Hepatocyte (in vitro differentiated cells): Measurements from ENCODE around the gene PIGQ. TPM values are rescaled to one million over a fixed set of nuclear protein-coding genes. Genes with fewer than 3 reads are reported as not detected.

Experiments
- DNase-seq: peaks from one replicate; pipeline ENCODE4 v3.0.0-alpha.2; 2016; ENCODE audit warnings: low spot score
- H2AFZ ChIP-seq: fragments of 200-600 bp; sonication (generic); 2 replicates; pipeline ENCODE4 v1.6.0; 2016; ENCODE audit warnings: antibody characterized with exemption, mild to moderate bottlenecking
- H3K27ac ChIP-seq: fragments of 200-600 bp; sonication (generic); 2 replicates; pipeline ENCODE4 v1.5.1; 2016; ENCODE audit warnings: mild to moderate bottlenecking
- H3K27me3 ChIP-seq: fragments of 200-600 bp; sonication (generic); 2 replicates; pipeline ENCODE4 v1.6.1; 2016
- H3K36me3 ChIP-seq: fragments of 200-600 bp; sonication (generic); replicated peaks from 2 replicates; pipeline ENCODE4 v1.5.1; 2016; ENCODE audit warnings: low read depth; ENCODE audit not compliant: insufficient read depth
- H3K4me1 ChIP-seq: fragments of 200-600 bp; sonication (generic); 2 replicates; pipeline ENCODE4 v1.5.1; 2016; ENCODE audit warnings: mild to moderate bottlenecking, moderate library complexity; ENCODE audit not compliant: insufficient read depth
- H3K4me2 ChIP-seq: fragments of 200-600 bp; sonication (generic); 2 replicates; pipeline ENCODE4 v1.6.0; 2016
- H3K4me3 ChIP-seq: fragments of 200-600 bp; sonication (generic); 2 replicates; pipeline ENCODE4 v1.5.1; 2016; ENCODE audit warnings: mild to moderate bottlenecking
- H3K79me2 ChIP-seq: fragments of 200-600 bp; sonication (generic); 2 replicates; pipeline ENCODE4 v1.6.0; 2017; ENCODE audit warnings: mild to moderate bottlenecking
- H3K9me2 ChIP-seq: fragments of 200-600 bp; sonication (generic); replicated peaks from 2 replicates; pipeline ENCODE4 v1.6.0; 2017; ENCODE audit warnings: mild to moderate bottlenecking; ENCODE audit not compliant: insufficient read depth
- H3K9me3 ChIP-seq: fragments of 200-600 bp; sonication (generic); 2 replicates; pipeline ENCODE4 v1.5.1; 2016; ENCODE audit warnings: low read depth, mild to moderate bottlenecking
- H4K20me1 ChIP-seq: fragments of 200-600 bp; sonication (generic); 2 replicates; pipeline ENCODE4 v1.6.0; 2016; ENCODE audit warnings: mild to moderate bottlenecking; ENCODE audit not compliant: insufficient read depth, poor library complexity, severe bottlenecking
- EZH2 ChIP-seq: fragments of 200-600 bp; sonication (generic); IDR thresholded peaks from 2 replicates; pipeline ENCODE4 v1.6.1; 2016; ENCODE audit warnings: antibody characterized with exemption, mild to moderate bottlenecking, borderline replicate concordance
- EZH2phosphoT487 ChIP-seq: fragments of 200-600 bp; sonication (generic); IDR thresholded peaks from one replicate; pipeline ENCODE4 v1.6.1; 2018; ENCODE audit warnings: antibody characterized with exemption, mild to moderate bottlenecking, low read depth, moderate library complexity; ENCODE audit not compliant: unreplicated experiment, severe bottlenecking
- WGBS: methylation state at CpG from one replicate; pipeline ENCODE4 v1.1.6; 2016; ENCODE audit warnings: low lambda C conversion rate; ENCODE audit errors: missing lambda C conversion rate; 5-methylcytosine and 5-hydroxymethylcytosine counted together
- polyA plus RNA-seq: library from polyadenylated mRNA; unstranded; fragments of >200 nt; fragmentation: Nextera tagmentation; extraction: Ambion mirVana; gene quantifications from 2 replicates; pipeline ENCODE4 v1.2.1, GENCODE V29; 2016
- total RNA-seq: library from RNA; depleted of rRNA; stranded (reverse); fragments of >200 nt; gene quantifications from 2 replicates; pipeline ENCODE4 v1.2.3, GENCODE V29; 2014
- TF ChIP-seq, protein P1 (sequence below): fragments of 200-600 bp; sonication (generic); IDR thresholded peaks from 2 replicates; pipeline ENCODE4 v1.5.1; 2016; ENCODE audit warnings: antibody characterized with exemption, mild to moderate bottlenecking; ENCODE audit not compliant: poor library complexity

The PIGQ gene
- total and polyA plus RNA-seq, 2 experiments from 2014 or later = 30.0 to 58.6 TPM

- no peak overlapping the region for H3K4me3 ChIP-seq
Measured at GRCh38 chr16:559021-559380, 10.8 kb upstream of the PIGQ start.

DNA sequence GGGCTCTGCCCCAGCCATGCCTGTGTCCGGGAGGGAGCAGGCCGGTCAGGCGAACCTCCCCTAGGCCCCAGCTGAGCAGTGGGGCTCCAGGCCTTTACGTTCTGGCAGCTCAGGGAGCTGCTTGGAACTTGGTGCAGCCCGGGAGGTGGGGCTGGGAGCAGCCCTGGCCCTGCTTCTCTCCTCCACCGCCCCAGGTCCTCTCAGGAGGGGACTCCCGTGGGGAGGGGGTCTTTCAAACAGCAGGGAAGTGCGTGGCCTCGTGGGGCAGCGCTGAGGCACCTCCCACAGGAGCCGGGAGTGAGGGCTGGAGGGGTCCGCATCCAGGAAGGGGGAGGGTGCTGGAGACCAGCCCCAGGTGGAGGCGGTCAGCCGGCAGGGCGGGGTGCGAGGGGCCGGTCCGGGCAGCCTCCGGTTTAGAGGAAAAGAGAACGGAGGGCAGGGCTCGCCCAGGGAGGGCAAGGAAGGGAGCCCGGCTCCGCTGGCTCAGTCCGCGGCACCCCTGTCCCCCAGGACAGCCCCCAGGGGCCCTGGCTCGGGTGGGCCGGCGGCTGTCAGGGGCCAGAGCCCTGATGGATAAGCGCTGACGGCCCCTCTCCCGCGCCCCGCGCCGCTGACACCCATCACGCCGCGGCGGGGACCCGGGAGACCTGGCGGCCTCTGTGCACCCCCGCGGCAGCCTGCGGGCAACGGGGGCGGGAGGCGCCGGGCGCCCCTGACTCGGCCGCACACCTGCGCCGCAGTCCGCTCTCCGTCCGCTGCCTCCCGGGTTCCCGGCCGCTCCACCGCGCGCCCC lies 10.2 kb upstream of the PIGQ start:
- H2AFZ ChIP-seq = no peak overlapping the region
- H3K4me1 ChIP-seq = no peaks in the 10 kb centered on the region
- H4K20me1 ChIP-seq = no peaks in the 10 kb centered on the region
- H3K9me2 ChIP-seq = no peaks in the 10 kb centered on the region
- peaks cover 30% of the 10 kb centered on the region for H3K27me3 ChIP-seq
- H3K79me2 ChIP-seq = no peaks in the 10 kb centered on the region
- peak overlapping the region; percentile 68 for H3K4me2 ChIP-seq
- 9% methylated on average over 37 of the region's 62 CpGs for WGBS
- no peak for DNase-seq
- TF ChIP-seq EZH2 (peak; percentile 46), EZH2phosphoT487 (no peak)
- H3K9me3 ChIP-seq = no peaks in the 10 kb centered on the region
- no peak overlapping the region for H3K27ac ChIP-seq
- H3K4me3 ChIP-seq = no peak overlapping the region
- no peaks in the 10 kb centered on the region for H3K36me3 ChIP-seq

More at GRCh38 chr16:559021-559380, 10.8 kb upstream of the PIGQ start:
- Histone ChIP-seq H3K79me2 (no peaks in the 10 kb centered on the region), H3K4me2 (no peak overlapping the region), H2AFZ (no peak overlapping the region), H3K9me3 (no peaks in the 10 kb centered on the region), H4K20me1 (no peaks in the 10 kb centered on the region), H3K27ac (no peak overlapping the region), H3K27me3 (peaks cover 30% of the 10 kb centered on the region), H3K9me2 (no peaks in the 10 kb centered on the region), H3K36me3 (no peaks in the 10 kb centered on the region), H3K4me1 (no peaks in the 10 kb centered on the region)
- no peak for DNase-seq
- TF ChIP-seq, protein P1, sequence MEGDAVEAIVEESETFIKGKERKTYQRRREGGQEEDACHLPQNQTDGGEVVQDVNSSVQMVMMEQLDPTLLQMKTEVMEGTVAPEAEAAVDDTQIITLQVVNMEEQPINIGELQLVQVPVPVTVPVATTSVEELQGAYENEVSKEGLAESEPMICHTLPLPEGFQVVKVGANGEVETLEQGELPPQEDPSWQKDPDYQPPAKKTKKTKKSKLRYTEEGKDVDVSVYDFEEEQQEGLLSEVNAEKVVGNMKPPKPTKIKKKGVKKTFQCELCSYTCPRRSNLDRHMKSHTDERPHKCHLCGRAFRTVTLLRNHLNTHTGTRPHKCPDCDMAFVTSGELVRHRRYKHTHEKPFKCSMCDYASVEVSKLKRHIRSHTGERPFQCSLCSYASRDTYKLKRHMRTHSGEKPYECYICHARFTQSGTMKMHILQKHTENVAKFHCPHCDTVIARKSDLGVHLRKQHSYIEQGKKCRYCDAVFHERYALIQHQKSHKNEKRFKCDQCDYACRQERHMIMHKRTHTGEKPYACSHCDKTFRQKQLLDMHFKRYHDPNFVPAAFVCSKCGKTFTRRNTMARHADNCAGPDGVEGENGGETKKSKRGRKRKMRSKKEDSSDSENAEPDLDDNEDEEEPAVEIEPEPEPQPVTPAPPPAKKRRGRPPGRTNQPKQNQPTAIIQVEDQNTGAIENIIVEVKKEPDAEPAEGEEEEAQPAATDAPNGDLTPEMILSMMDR = no peak
- TF ChIP-seq EZH2 (no peak), EZH2phosphoT487 (no peak)
- WGBS = 75% methylated on average over 15 of the region's 15 CpGs

GRCh38 chr16:560204-560700 lies 9.5 kb upstream of the PIGQ start, which contains the start of gene PRR35:
TSS of gene PRR35 (plus strand) at chr16:560394. CDS start at chr16:563295, 2,901 bp downstream.
- Histone ChIP-seq H2AFZ (no peak within 1 kb of the TSS), H3K4me3 (no peak within 1 kb of the TSS), H3K27me3 (peaks cover 30% of the 10 kb centered on the region), H4K20me1 (no peaks in the 10 kb centered on the region), H3K9me3 (no peaks in the 10 kb centered on the region), H3K27ac (no peak within 1 kb of the TSS), H3K4me1 (peaks cover 6% of the 10 kb centered on the region), H3K36me3 (no peaks in the 10 kb centered on the region), H3K4me2 (peak within 1 kb of the TSS; percentile 79), H3K9me2 (no peaks in the 10 kb centered on the region), H3K79me2 (no peaks in the 10 kb centered on the region)
- DNase-seq = no peak
- 0% methylated on average over 3 of the region's 84 CpGs for WGBS
- TF ChIP-seq EZH2phosphoT487 (peak; percentile 77), EZH2 (peak; percentile 76)
- TF ChIP-seq, protein P1 = no peak

DNA sequence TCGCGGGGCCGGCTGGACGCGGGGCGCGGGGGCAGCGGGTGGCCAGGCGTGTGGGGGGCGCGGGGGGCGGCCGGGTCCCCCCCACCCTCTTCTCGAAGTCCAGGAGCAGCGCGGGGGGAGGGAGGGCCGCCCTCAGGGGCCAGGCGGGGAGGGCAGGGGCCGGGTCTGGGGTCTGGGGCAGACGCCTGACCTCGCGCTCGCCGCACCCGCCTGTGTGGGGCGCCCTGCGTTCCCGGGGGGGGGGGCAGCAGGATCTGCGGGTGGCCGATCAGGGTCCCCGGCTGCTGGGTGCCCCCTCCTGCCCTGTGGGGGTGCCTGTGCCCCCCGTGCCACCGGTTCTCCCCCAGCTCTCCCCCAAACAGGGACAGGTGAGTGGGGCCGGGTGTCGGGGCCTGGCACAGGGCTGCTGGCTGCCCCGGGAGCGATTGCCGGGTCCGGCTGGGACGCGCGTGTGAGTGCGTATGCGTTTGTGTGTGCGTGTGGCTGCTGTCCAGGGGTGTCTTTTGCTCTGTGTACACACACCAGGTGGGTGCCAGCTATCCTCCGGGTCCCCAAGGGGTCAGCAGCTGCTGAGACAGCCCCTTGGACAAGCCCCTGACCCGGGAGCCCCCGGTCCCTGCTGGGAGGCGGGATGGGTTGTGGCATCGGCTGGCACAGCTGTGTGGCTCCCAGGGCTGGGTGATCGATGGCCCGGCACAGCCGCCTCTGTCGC lies 8.9 kb upstream of the PIGQ start:
- Histone ChIP-seq H2AFZ (no peak overlapping the region), H3K79me2 (no peaks in the 10 kb centered on the region), H3K36me3 (no peaks in the 10 kb centered on the region), H3K4me1 (peaks cover 12% of the 10 kb centered on the region), H3K27ac (no peak overlapping the region), H3K4me2 (no peak overlapping the region), H3K4me3 (no peak overlapping the region), H4K20me1 (no peaks in the 10 kb centered on the region), H3K9me2 (no peaks in the 10 kb centered on the region), H3K9me3 (no peaks in the 10 kb centered on the region), H3K27me3 (peaks cover 30% of the 10 kb centered on the region)
- 85% methylated on average over 13 of the region's 54 CpGs for WGBS
- no peak for DNase-seq
- TF ChIP-seq, protein P1 = no peak
- TF ChIP-seq EZH2 (peak; percentile 80), EZH2phosphoT487 (no peak)
